GM13977 (cell line): ENCODE measurements around the gene GNAT1.

ENCODE experiments used
- DNase-seq: peaks from one replicate; pipeline ENCODE4 v3.0.0; 2012; ENCODE audit warnings: low spot score
- CTCF ChIP-seq: IDR thresholded peaks from 2 replicates; pipeline ENCODE4 v1.5.1; 2012; ENCODE audit warnings: mild to moderate bottlenecking, control low read depth; ENCODE audit not compliant: insufficient read depth; ENCODE audit errors: extremely low read depth, missing control alignments
- in situ Hi-C: fragments of 300-500 bp; cut with MboI; formaldehyde crosslinking; loops from one replicate; pipeline ENCODE4 v1.12.0; 2022; ENCODE audit warnings: low sequenced_read_pairs, low pct_unique_long_range_greater_than_20kb, mixed read lengths, inconsistent platforms; ENCODE audit not compliant: unreplicated experiment

The GNAT1 gene

GRCh38 chr3:50166620-50167019 lies 24.8 kb upstream of the GNAT1 start:
- in situ Hi-C loops, result no loop called here
- no peak for DNase-seq

GRCh38 chr3:50167069-50167840 lies 24.2 kb upstream of the GNAT1 start:
- no peak for DNase-seq
- no peak for TF ChIP-seq CTCF
- in situ Hi-C loops, result no loop called here

More at GRCh38 chr3:50166620-50167019, 24.8 kb upstream of the GNAT1 start:
- no peak for TF ChIP-seq CTCF

GRCh38 chr3:50167841-50168209 lies 23.6 kb upstream of the GNAT1 start:
- no peak for TF ChIP-seq CTCF
- in situ Hi-C loops, result no loop called here
- no peak for DNase-seq

- in situ Hi-C loops, result no loop called here
- no peak for DNase-seq
- no peak for TF ChIP-seq CTCF
Observed at GRCh38 chr3:50168388-50168787, 23.0 kb upstream of the GNAT1 start.

GRCh38 chr3:50168791-50169190 lies 22.6 kb upstream of the GNAT1 start:
- in situ Hi-C loops, result no loop called here
- TF ChIP-seq CTCF, result no peak
- DNase-seq, result no peak

- in situ Hi-C loops, result no loop called here
- no peak for DNase-seq
- no peak for TF ChIP-seq CTCF
Observed at GRCh38 chr3:50169232-50169832, 22.1 kb upstream of the GNAT1 start.
